Fibroblast of skin of abdomen (primary cell): ENCODE measurements around the gene PBRM1.
"Not testable (repeated sequence)": the region's sequence is repeated elsewhere in the genome, so short reads cannot be mapped to it uniquely, and the experiment has no call there.

Experiments used
- DNase-seq: peaks from one replicate; pipeline ENCODE4 v3.0.0-alpha.2; 2013

Gene PBRM1

GRCh38 chr3:52536369-52537164 is 149.1 kb downstream of the PBRM1 start, which contains the start of gene UQCC5:
Gene UQCC5 (plus strand): TSS chr3:52536605. CDS start chr3:52536756, 151 bp downstream.
- peak; percentile 99 for DNase-seq

GRCh38 chr3:52536112-52536368 is 149.7 kb downstream of the PBRM1 start:
- no peak for DNase-seq

GRCh38 chr3:52535411-52536111 is 150.2 kb downstream of the PBRM1 start:
- no peak for DNase-seq

GRCh38 chr3:52534281-52535183 is 151.2 kb downstream of the PBRM1 start:
- DNase-seq = peak; percentile 42

- peak; percentile 85 for DNase-seq
Observed at GRCh38 chr3:52533623-52534280, 152.0 kb downstream of the PBRM1 start, which contains the start of gene NT5DC2. Gene NT5DC2 (minus strand): TSS chr3:52533857. CDS start chr3:52533737, 120 bp downstream.

GRCh38 chr3:52532838-52533622 is 152.7 kb downstream of the PBRM1 start:
- no peak for DNase-seq

GRCh38 chr3:52532517-52532837 is 153.2 kb downstream of the PBRM1 start:
- peak; percentile 60 for DNase-seq

GRCh38 chr3:52531860-52532516 is 153.7 kb downstream of the PBRM1 start:
- DNase-seq = no peak

- no peak for DNase-seq
Observed at GRCh38 chr3:52530918-52531826, 154.5 kb downstream of the PBRM1 start.

- no peak for DNase-seq
Observed at GRCh38 chr3:52529376-52530333, 156.1 kb downstream of the PBRM1 start.

GRCh38 chr3:52528586-52529375 is 156.9 kb downstream of the PBRM1 start:
- DNase-seq = no peak

GRCh38 chr3:52527732-52528585 is 157.8 kb downstream of the PBRM1 start:
- DNase-seq = no peak

GRCh38 chr3:52527039-52527731 is 158.5 kb downstream of the PBRM1 start:
- DNase-seq = no peak

GRCh38 chr3:52526671-52527038 is 159.1 kb downstream of the PBRM1 start:
- DNase-seq = not testable (repeated sequence)

GRCh38 chr3:52525680-52526561 is 159.8 kb downstream of the PBRM1 start:
- no peak for DNase-seq
